HepG2 (cell line): ENCODE data around the gene NRG2. TPM values are rescaled to one million over a fixed set of nuclear protein-coding genes. Genes with fewer than 3 reads are reported as not detected.

ENCODE experiments used
- ATAC-seq: fragments of 200-7000 bp; cut with Tn5 transposase; 3 replicates; pipeline ENCODE4 v1.9.1; 2020; ENCODE audit warnings: mild to moderate bottlenecking, moderate library complexity
- BruUV-seq: library from RNA; stranded (reverse); fragments of 400-500 nt; replicated peaks from 2 replicates; lab custom pipeline; 2021; lab: Mats Ljungman, UMichigan
- CTCF ChIA-PET: fragments of 300-600 bp; formaldehyde crosslinking; extraction: SDS; loops from one replicate; lab custom pipeline; 2021; ENCODE audit warnings: low total read pairs, inconsistent platforms, low intra/inter-chr PET ratio; lab: Yijun Ruan, JAX
- POLR2A ChIA-PET: fragments of 350-600 bp; sonication (Branson Sonifier 250); formaldehyde crosslinking; loops from one replicate; lab custom pipeline; 2020; ENCODE audit warnings: antibody characterized with exemption, inconsistent platforms; lab: Yijun Ruan, JAX
- DNase-seq: peaks from one replicate; pipeline ENCODE4 v3.0.0-alpha.2; 2015; ENCODE audit warnings: low spot score
- FAIRE-seq: peaks from 3 replicates; lab custom pipeline; 2011; peaks lifted over from hg19 to GRCh38; lab: Jason Lieb, UNC
- H2AFZ ChIP-seq: one replicate; pipeline ENCODE4 v1.6.1; 2011; ENCODE audit warnings: low read length, inconsistent platforms
- H3K27ac ChIP-seq: fragments of 300-600 bp; 3 replicates; pipeline ENCODE4 v1.8.0; 2011; ENCODE audit warnings: mixed run types, mild to moderate bottlenecking, mixed read lengths, low read length, inconsistent platforms; ENCODE audit not compliant: insufficient read depth; ENCODE audit errors: extremely low read length
- H3K27me3 ChIP-seq, 2 experiments: fragments of 200-600 bp in 1 of 2; 2 replicates in 1 of 2; 3 replicates in 1 of 2; pipeline versions ENCODE4 v1.6.0 to v1.8.0; 2011; ENCODE audit warnings: low read length in 2 of 2, mild to moderate bottlenecking in 2 of 2, moderate library complexity in 2 of 2, inconsistent platforms in 1 of 2; ENCODE audit not compliant: insufficient read depth in 2 of 2, control insufficient read depth in 1 of 2
- H3K36me3 ChIP-seq, 2 experiments: fragments of 200-600 bp in 1 of 2; replicated peaks in 1 of 2; 2 replicates in 1 of 2; 3 replicates in 1 of 2; pipeline versions ENCODE4 v1.5.1 to v1.8.0; 2011; ENCODE audit warnings: low read length in 2 of 2, inconsistent platforms in 1 of 2; ENCODE audit not compliant: insufficient read depth in 2 of 2, control insufficient read depth in 1 of 2
- H3K4me1 ChIP-seq: 2 replicates; pipeline ENCODE4 v1.5.1; 2012; ENCODE audit warnings: low read length, inconsistent platforms; ENCODE audit not compliant: insufficient read depth
- H3K4me2 ChIP-seq: 2 replicates; pipeline ENCODE4 v1.6.0; 2011; ENCODE audit warnings: low read depth, low read length, inconsistent platforms
- H3K4me3 ChIP-seq, 3 experiments: fragments of 200-600 bp in 1 of 3; sonication (generic), shearing (Covaris generic) in 1 of 3; replicated peaks in 1 of 3; 2 replicates each; pipeline ENCODE4 v1.5.1; 2011 to 2016; ENCODE audit warnings: low read length in 3 of 3, inconsistent platforms in 2 of 3, low read depth in 2 of 3, mild to moderate bottlenecking in 2 of 3, control low read depth in 1 of 3, mixed read lengths in 1 of 3; ENCODE audit not compliant: insufficient read depth in 1 of 3
- H3K79me2 ChIP-seq: one replicate; pipeline ENCODE4 v1.6.1; 2011; ENCODE audit warnings: low read length, inconsistent platforms; ENCODE audit not compliant: insufficient read depth
- H3K9ac ChIP-seq: 2 replicates; pipeline ENCODE4 v1.6.0; 2011; ENCODE audit warnings: mild to moderate bottlenecking, low read depth, low read length, inconsistent platforms; ENCODE audit not compliant: insufficient read depth
- H3K9me3 ChIP-seq: 2 replicates; pipeline ENCODE4 v1.5.1; 2012; ENCODE audit warnings: mild to moderate bottlenecking, low read length
- H4K20me1 ChIP-seq: 2 replicates; pipeline ENCODE4 v1.6.0; 2011; ENCODE audit warnings: inconsistent platforms, mild to moderate bottlenecking, low read length, moderate library complexity; ENCODE audit not compliant: insufficient read depth
- ASH2L ChIP-seq: fragments of 300-600, 200-600 bp; sonication (generic); IDR thresholded peaks from 2 replicates; pipeline ENCODE4 v1.7.0; 2017; ENCODE audit warnings: low read depth, mild to moderate bottlenecking, moderate library complexity, mixed read lengths, low read length; ENCODE audit not compliant: insufficient read length
- ESRRA ChIP-seq: sonication (generic); formaldehyde crosslinking; IDR thresholded peaks from 2 replicates; pipeline ENCODE4 v1.5.1; 2020; ENCODE audit warnings: mild to moderate bottlenecking, low read depth, missing genetic modification reagents
- GLI4 ChIP-seq: sonication (generic); formaldehyde crosslinking; IDR thresholded peaks from 2 replicates; pipeline ENCODE4 v1.5.1; 2020; ENCODE audit warnings: missing genetic modification reagents, mild to moderate bottlenecking, moderate library complexity, borderline replicate concordance
- HOXA9 ChIP-seq: sonication (generic); formaldehyde crosslinking; IDR thresholded peaks from 2 replicates; pipeline ENCODE4 v1.8.1; 2022; ENCODE audit warnings: missing genetic modification reagents, mild to moderate bottlenecking, moderate library complexity, borderline replicate concordance
- MIXL1 ChIP-seq: IDR thresholded peaks from 2 replicates; pipeline ENCODE4 v1.6.1; 2016
- TAF15 ChIP-seq: fragments of 200-400 bp; formaldehyde crosslinking; IDR thresholded peaks from one replicate; pipeline ENCODE4 v1.6.1; 2018; ENCODE audit warnings: mild to moderate bottlenecking, low read depth, low read length; ENCODE audit not compliant: poor library complexity, severe bottlenecking
- TBX3 ChIP-seq: fragments of 450-650 bp; IDR thresholded peaks from 2 replicates; pipeline ENCODE4 v1.6.1; 2017; ENCODE audit warnings: antibody characterized with exemption, mild to moderate bottlenecking, inconsistent platforms, borderline replicate concordance
- TRIM24 ChIP-seq: sonication (generic); formaldehyde crosslinking; IDR thresholded peaks from 2 replicates; pipeline ENCODE4 v1.8.0; 2022; ENCODE audit warnings: mild to moderate bottlenecking, missing genetic modification reagents
- ZFP36L2 ChIP-seq: sonication (generic); formaldehyde crosslinking; IDR thresholded peaks from 2 replicates; pipeline ENCODE4 v1.4.0; 2020; ENCODE audit warnings: missing genetic modification reagents
- ZNF30 ChIP-seq: sonication (generic); formaldehyde crosslinking; IDR thresholded peaks from 2 replicates; pipeline ENCODE4 v1.5.0; 2020; ENCODE audit warnings: mild to moderate bottlenecking, missing genetic modification reagents
- ZNF749 ChIP-seq: sonication (generic); formaldehyde crosslinking; IDR thresholded peaks from 2 replicates; pipeline ENCODE4 v1.8.0; 2022; ENCODE audit warnings: mild to moderate bottlenecking, missing genetic modification reagents, moderate library complexity, borderline replicate concordance
- ZNF773 ChIP-seq: sonication (generic); formaldehyde crosslinking; IDR thresholded peaks from 2 replicates; pipeline ENCODE4 v1.4.0; 2020; ENCODE audit warnings: missing genetic modification reagents, borderline replicate concordance
- ZNF780A ChIP-seq: sonication (generic); formaldehyde crosslinking; IDR thresholded peaks from 2 replicates; pipeline ENCODE4 v1.8.0; 2022; ENCODE audit warnings: mild to moderate bottlenecking, missing genetic modification reagents, moderate library complexity
- ZNF781 ChIP-seq: sonication (generic); formaldehyde crosslinking; IDR thresholded peaks from 2 replicates; pipeline ENCODE4 v1.5.1; 2020; ENCODE audit warnings: borderline replicate concordance, mild to moderate bottlenecking, missing genetic modification reagents; ENCODE audit errors: not compliant biosample characterization
- WGBS: methylation state at CpG from one replicate; pipeline ENCODE4 v1.1.6; 2017; ENCODE audit warnings: low lambda C conversion rate; 5-methylcytosine and 5-hydroxymethylcytosine counted together
- in situ Hi-C: cut with HindIII; loops from 2 replicates; pipeline ENCODE4 v1.10.0; 2017; ENCODE audit warnings: low pct_unique_long_range_greater_than_20kb; ENCODE audit not compliant: extremely low pct_ligation_motif_present
- intact Hi-C: fragments of 100-400 bp; cut with micrococcal nuclease; formaldehyde crosslinking; loops from one replicate; pipeline ENCODE4 v1.10.0; 2022; ENCODE audit not compliant: unreplicated experiment
- polyA plus RNA-seq, 8 experiments: library from polyadenylated mRNA; depleted of rRNA in 3 of 8; stranded (reverse) in 7 of 8; unstranded in 1 of 8; fragments of >200 nt; fragmentation: Illumina TruSeq in 4 of 8; extraction: Trizol in 4 of 8; gene quantifications; 2 replicates each; pipeline versions ENCODE4 v1.2.1 to v1.2.3, GENCODE V29; 2011 to 2016; ENCODE audit warnings: low read depth in 4 of 8, missing spikeins in 1 of 8, mixed read lengths in 1 of 8; ENCODE audit not compliant: insufficient read depth in 1 of 8
- total RNA-seq, 5 experiments: library from RNA; depleted of rRNA; stranded (reverse); fragments of >200 nt; fragmentation: Illumina TruSeq; extraction: Trizol; gene quantifications; 2 replicates each; pipeline ENCODE4 v1.2.3, GENCODE V29; 2016; ENCODE audit warnings: low read depth in 1 of 5
- TF ChIP-seq, protein P1 (sequence below): IDR thresholded peaks from 2 replicates; pipeline ENCODE4 v1.6.1; 2016; ENCODE audit warnings: mild to moderate bottlenecking, missing biosample characterization, missing genetic modification reagents
- TF ChIP-seq, protein P2 (sequence below): sonication (generic); formaldehyde crosslinking; IDR thresholded peaks from 2 replicates; pipeline ENCODE4 v1.5.0; 2020; ENCODE audit warnings: mild to moderate bottlenecking, low read depth, missing genetic modification reagents, borderline replicate concordance
- TF ChIP-seq, protein P3 (sequence below): sonication (generic); formaldehyde crosslinking; IDR thresholded peaks from 2 replicates; pipeline ENCODE4 v1.8.1; 2022; ENCODE audit warnings: low read depth, mild to moderate bottlenecking, missing genetic modification reagents

Gene NRG2
- total and polyA plus RNA-seq, 2 of the 13 experiments (the other 11 are each of a cell fraction or from before 2014, with no cell fraction given), result not detected

DNA sequence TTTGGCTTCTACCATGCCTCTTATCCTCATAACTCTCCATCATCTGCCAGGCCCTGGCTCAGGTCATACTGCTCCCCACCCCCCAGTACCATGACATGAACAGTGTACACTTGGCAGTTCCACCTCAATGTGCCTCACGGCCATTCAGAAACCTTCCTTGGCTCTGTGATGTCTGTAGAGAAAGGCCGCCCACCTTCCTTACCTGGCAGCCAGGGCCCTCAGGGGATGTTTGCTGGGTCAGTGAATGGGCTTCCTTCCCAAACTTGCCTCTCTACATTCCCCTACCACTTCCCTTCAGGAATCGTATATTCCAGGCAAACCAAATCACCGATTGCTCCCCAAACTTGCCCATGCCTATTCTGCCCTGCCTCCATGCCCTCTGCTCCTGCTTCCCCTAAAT lies 146.4 kb downstream of the NRG2 start (continued):
- TF ChIP-seq MIXL1, result no peak
- TF ChIP-seq, protein P1, sequence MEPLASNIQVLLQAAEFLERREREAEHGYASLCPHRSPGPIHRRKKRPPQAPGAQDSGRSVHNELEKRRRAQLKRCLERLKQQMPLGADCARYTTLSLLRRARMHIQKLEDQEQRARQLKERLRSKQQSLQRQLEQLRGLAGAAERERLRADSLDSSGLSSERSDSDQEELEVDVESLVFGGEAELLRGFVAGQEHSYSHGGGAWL (CRISPR knock-in tag), result no peak
- TF ChIP-seq ZNF781, result no peak
- TF ChIP-seq ZNF30, result no peak
- no peak for TF ChIP-seq HOXA9 (CRISPR knock-in tag)
- TF ChIP-seq TRIM24, result no peak
- no peak for TF ChIP-seq ZFP36L2 (CRISPR knock-in tag)
- no peak for TF ChIP-seq ESRRA (CRISPR knock-in tag)
- no peak for TF ChIP-seq ASH2L
- TF ChIP-seq, protein P2, sequence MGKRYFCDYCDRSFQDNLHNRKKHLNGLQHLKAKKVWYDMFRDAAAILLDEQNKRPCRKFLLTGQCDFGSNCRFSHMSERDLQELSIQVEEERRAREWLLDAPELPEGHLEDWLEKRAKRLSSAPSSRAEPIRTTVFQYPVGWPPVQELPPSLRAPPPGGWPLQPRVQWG (CRISPR knock-in tag), result no peak
- TF ChIP-seq ZNF780A (CRISPR knock-in tag), result no peak
- no peak for TF ChIP-seq ZNF773 (CRISPR knock-in tag)

DNA sequence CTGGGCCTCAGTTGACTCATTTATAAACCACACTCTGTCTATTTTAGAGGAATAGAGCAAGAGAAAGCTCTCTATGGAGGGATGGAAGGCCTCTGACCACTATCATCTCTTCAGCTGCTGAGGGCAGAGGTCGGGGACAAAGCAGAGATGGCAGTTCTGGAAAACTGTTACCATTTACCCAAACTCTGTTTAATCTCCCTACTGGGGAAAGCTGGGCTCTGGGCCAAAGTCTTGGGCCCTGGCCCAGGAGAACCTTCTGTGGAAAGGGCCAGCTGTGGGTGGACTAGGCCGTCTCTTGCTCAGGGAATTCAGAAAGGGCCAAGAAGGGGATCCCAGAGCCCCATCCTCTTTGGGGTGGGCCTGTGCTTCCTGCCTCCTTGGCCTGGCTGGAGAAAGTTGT lies 147.5 kb downstream of the NRG2 start:
- no TSS peak for BruUV-seq
- ChIA-PET POLR2A (no interaction called here), CTCF (no interaction called here)
- intact Hi-C loops, result no loop called here
- no peak overlapping the region for H3K4me2 ChIP-seq
- H3K9me3 ChIP-seq, result no peaks in the 10 kb centered on the region
- no peak overlapping the region for H3K4me3 ChIP-seq
- no peak for FAIRE-seq
- no peak overlapping the region for H3K27ac ChIP-seq
- H3K79me2 ChIP-seq, result no peaks in the 10 kb centered on the region
- no peak overlapping the region for H2AFZ ChIP-seq
- no peak overlapping the region for H3K9ac ChIP-seq
- no peak for DNase-seq
- H3K27me3 ChIP-seq, result peaks cover 1 to 65% of the 10 kb centered on the region in 2 experiments; a peak in 3 of 5 replicates
- TF ChIP-seq TAF15 (no peak), TBX3 (no peak), ZNF749 (no peak), GLI4 (no peak)
- TF ChIP-seq, protein P3, sequence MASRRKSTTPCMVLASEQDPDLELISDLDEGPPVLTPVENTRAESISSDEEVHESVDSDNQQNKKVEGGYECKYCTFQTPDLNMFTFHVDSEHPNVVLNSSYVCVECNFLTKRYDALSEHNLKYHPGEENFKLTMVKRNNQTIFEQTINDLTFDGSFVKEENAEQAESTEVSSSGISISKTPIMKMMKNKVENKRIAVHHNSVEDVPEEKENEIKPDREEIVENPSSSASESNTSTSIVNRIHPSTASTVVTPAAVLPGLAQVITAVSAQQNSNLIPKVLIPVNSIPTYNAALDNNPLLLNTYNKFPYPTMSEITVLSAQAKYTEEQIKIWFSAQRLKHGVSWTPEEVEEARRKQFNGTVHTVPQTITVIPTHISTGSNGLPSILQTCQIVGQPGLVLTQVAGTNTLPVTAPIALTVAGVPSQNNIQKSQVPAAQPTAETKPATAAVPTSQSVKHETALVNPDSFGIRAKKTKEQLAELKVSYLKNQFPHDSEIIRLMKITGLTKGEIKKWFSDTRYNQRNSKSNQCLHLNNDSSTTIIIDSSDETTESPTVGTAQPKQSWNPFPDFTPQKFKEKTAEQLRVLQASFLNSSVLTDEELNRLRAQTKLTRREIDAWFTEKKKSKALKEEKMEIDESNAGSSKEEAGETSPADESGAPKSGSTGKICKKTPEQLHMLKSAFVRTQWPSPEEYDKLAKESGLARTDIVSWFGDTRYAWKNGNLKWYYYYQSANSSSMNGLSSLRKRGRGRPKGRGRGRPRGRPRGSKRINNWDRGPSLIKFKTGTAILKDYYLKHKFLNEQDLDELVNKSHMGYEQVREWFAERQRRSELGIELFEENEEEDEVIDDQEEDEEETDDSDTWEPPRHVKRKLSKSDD (CRISPR knock-in tag), result no peak
- no peaks in the 10 kb centered on the region for H4K20me1 ChIP-seq
- H3K36me3 ChIP-seq, result no peaks in the 10 kb centered on the region
- in situ Hi-C loops, result no loop called here
- H3K4me1 ChIP-seq, result no peaks in the 10 kb centered on the region
- WGBS, result 0% methylated on average over 2 of the region's 2 CpGs
- no peak for ATAC-seq
